ENCODE data around the gene SBF2. TPM values are rescaled to one million over a fixed set of nuclear protein-coding genes. Genes with fewer than 3 reads are reported as not detected.

SBF2 gene
- total and polyA plus RNA-seq, 2 of the 13 experiments (the other 11 are each of a cell fraction or from before 2014, with no cell fraction given) = 24.0 to 45.8 TPM

GRCh38 chr11:10041748-10042446 is 252.1 kb downstream of the SBF2 start (continued):
- TF ChIP-seq ATF5 (CRISPR knock-in tag; IDR thresholded peaks at IDR 0.05; ENCODE audit: low read depth) (no peak), KLF11 (CRISPR knock-in tag; IDR thresholded peaks at IDR 0.05) (no peak), XBP1 (CRISPR knock-in tag; IDR thresholded peaks at IDR 0.05) (no peak), RERE (CRISPR knock-in tag; IDR thresholded peaks at IDR 0.05; ENCODE audit: low read depth) (no peak)

DNA sequence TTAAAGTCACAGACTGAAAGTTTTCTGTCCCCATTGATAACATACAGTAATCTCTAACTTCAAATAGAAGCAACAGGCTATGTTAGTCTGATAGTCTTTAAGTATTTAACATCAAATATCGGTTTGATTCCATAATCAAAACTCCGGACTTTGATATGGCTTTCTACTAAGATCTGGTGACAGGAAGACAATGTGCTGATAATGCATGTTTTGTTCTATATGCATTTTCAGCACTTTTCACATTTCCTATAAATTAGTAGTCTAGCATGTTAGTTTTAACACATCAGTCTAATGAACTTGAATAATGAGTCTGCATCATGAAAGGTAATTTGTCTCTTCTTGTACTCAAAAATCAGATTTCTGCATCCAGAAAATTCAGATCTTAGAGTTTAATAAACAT is 252.7 kb downstream of the SBF2 start:
- Histone ChIP-seq H3K9ac (ENCODE audit: insufficient read depth, low read depth, low read length) (no peak overlapping the region), H3K27ac (ENCODE audit: extremely low read length, insufficient read depth, low read length) (no peak overlapping the region), H3K4me2 (ENCODE audit: low read depth, low read length) (no peak overlapping the region), H3K4me3 (replicated peaks in 1 of 3; ENCODE audit: insufficient read depth in 1 of 3, low read depth in 2 of 3, low read length in 3 of 3) (no peak overlapping the region), H3K9me3 (ENCODE audit: low read length) (peaks cover 19% of the 10 kb centered on the region), H4K20me1 (ENCODE audit: insufficient read depth, low read length) (no peaks in the 10 kb centered on the region), H3K36me3 (replicated peaks in 1 of 2; ENCODE audit: control insufficient read depth in 1 of 2, insufficient read depth in 2 of 2, low read length in 2 of 2) (no peaks in the 10 kb centered on the region), H3K79me2 (ENCODE audit: insufficient read depth, low read length) (no peaks in the 10 kb centered on the region), H3K4me1 (ENCODE audit: insufficient read depth, low read length) (no peaks in the 10 kb centered on the region), H3K27me3 (ENCODE audit: control insufficient read depth in 1 of 2, insufficient read depth in 2 of 2, low read length in 2 of 2) (no peaks in the 10 kb centered on the region), H2AFZ (ENCODE audit: low read length) (no peak overlapping the region)
- WGBS (ENCODE audit: low lambda C conversion rate) = 97% methylated on average over 2 of the region's 2 CpGs
- no peak for DNase-seq (ENCODE audit: low spot score)
- TF ChIP-seq MAFF (IDR thresholded peaks at IDR 0.05; ENCODE audit: low read depth, low read length) (peak; percentile 85), MAFK (conservative IDR thresholded peaks at IDR 0.05 in 1 of 2, IDR thresholded peaks at IDR 0.05 in 1 of 2; ENCODE audit: low read length in 2 of 2) (peak; percentile 75 to 89), GRHL1 (CRISPR knock-in tag; conservative IDR thresholded peaks at IDR 0.05) (no peak)
- ChIA-PET POLR2A (no interaction called here), CTCF (ENCODE audit: low intra/inter-chr PET ratio, low total read pairs) (no interaction called here)
- no TSS peak for BruUV-seq (replicated peaks)
- in situ Hi-C loops (cut with HindIII; ENCODE audit: extremely low pct_ligation_motif_present, low pct_unique_long_range_greater_than_20kb) (no loop called here), intact Hi-C loops (cut with micrococcal nuclease; ENCODE audit: unreplicated experiment) (no loop called here)
- ATAC-seq = no peak
- FAIRE-seq = no peak
